Measurements from ENCODE around the gene WNT9A. TPM values are rescaled to one million over a fixed set of nuclear protein-coding genes. Genes with fewer than 3 reads are reported as not detected.

WNT9A gene
- total RNA-seq, 6 experiments from 2014 or later: 0.09 to 0.19 (median 0.10) TPM; not detected in 1

GRCh38 chr1:227897704-227898438 lies 49.9 kb downstream of the WNT9A start:
- Histone ChIP-seq H3K27ac (no peak overlapping the region), H3K4me3 (no peak overlapping the region), H3K4me1 (no peaks in the 10 kb centered on the region), H3K27me3 (no peaks in the 10 kb centered on the region), H3K9me3 (no peaks in the 10 kb centered on the region), H3K36me3 (no peaks in the 10 kb centered on the region)
- intact Hi-C loops (cut with DNase I): no loop called here
- TF ChIP-seq POLR2A (IDR thresholded peaks at IDR 0.05) (no peak), CTCF (IDR thresholded peaks at IDR 0.05) (no peak)
- ATAC-seq: no peak
- WGBS (ENCODE audit: insufficient coverage, low coverage, low lambda C conversion rate, missing lambda C conversion rate): 62% methylated on average over 4 of the region's 6 CpGs
- peak; percentile 6 to 37 (median 31) for DNase-seq

- no peaks in the 10 kb centered on the region for H3K4me1 ChIP-seq
- no peaks in the 10 kb centered on the region for H3K9me3 ChIP-seq
- 89% methylated on average over 2 of the region's 9 CpGs for WGBS (ENCODE audit: insufficient coverage, low coverage, low lambda C conversion rate, missing lambda C conversion rate)
- intact Hi-C loops (cut with DNase I): no loop called here
- no peaks in the 10 kb centered on the region for H3K27me3 ChIP-seq
- no peaks in the 10 kb centered on the region for H3K36me3 ChIP-seq
- H3K27ac ChIP-seq: no peak overlapping the region
- TF ChIP-seq POLR2A (IDR thresholded peaks at IDR 0.05): no peak
- no peak for TF ChIP-seq CTCF (IDR thresholded peaks at IDR 0.05)
- ATAC-seq (no peak), DNase-seq (peak; percentile 4 to 39 (median 26))
- H3K4me3 ChIP-seq: no peak overlapping the region
These were observed 50.7 kb downstream of the WNT9A start for GRCh38 chr1:227896710-227897655.

- DNase-seq: peak; percentile 9 to 48 (median 42)
- 100% methylated on average over 7 of the region's 24 CpGs for WGBS (ENCODE audit: insufficient coverage, low coverage, low lambda C conversion rate, missing lambda C conversion rate)
- TF ChIP-seq CTCF (IDR thresholded peaks at IDR 0.05): no peak
- TF ChIP-seq POLR2A (IDR thresholded peaks at IDR 0.05): no peak
- intact Hi-C loops (cut with DNase I): no loop called here
- Histone ChIP-seq H3K27ac (no peak overlapping the region), H3K4me3 (no peak overlapping the region), H3K36me3 (no peaks in the 10 kb centered on the region), H3K27me3 (no peaks in the 10 kb centered on the region), H3K4me1 (no peaks in the 10 kb centered on the region), H3K9me3 (no peaks in the 10 kb centered on the region)
- no peak for ATAC-seq
These were observed 51.7 kb downstream of the WNT9A start for GRCh38 chr1:227895828-227896685.

- WGBS (ENCODE audit: insufficient coverage, low coverage, low lambda C conversion rate, missing lambda C conversion rate): 60% methylated on average over 3 of the region's 12 CpGs
- H3K4me3 ChIP-seq: no peak overlapping the region
- DNase-seq (peak; percentile 7 to 27 (median 24)), ATAC-seq (no peak)
- no peak overlapping the region for H3K27ac ChIP-seq
- H3K36me3 ChIP-seq: no peaks in the 10 kb centered on the region
- no peak for TF ChIP-seq POLR2A (IDR thresholded peaks at IDR 0.05)
- TF ChIP-seq CTCF (IDR thresholded peaks at IDR 0.05): no peak
- no peaks in the 10 kb centered on the region for H3K9me3 ChIP-seq
- no peaks in the 10 kb centered on the region for H3K4me1 ChIP-seq
- intact Hi-C loops (cut with DNase I): no loop called here
- no peaks in the 10 kb centered on the region for H3K27me3 ChIP-seq
These were observed 52.8 kb downstream of the WNT9A start for GRCh38 chr1:227894831-227895451.

Data from right lobe of liver (tissue), 6 donors.